Amniotic epithelial cell (primary cell): Measurements from ENCODE around the gene OLIG2.

Experiments used
- DNase-seq: peaks from one replicate; pipeline ENCODE4 v3.0.0-alpha.2; 2010; ENCODE audit warnings: low read depth

OLIG2 gene

GRCh38 chr21:33019885-33020557 lies 5.7 kb upstream of the OLIG2 start:
- DNase-seq: no peak

DNA sequence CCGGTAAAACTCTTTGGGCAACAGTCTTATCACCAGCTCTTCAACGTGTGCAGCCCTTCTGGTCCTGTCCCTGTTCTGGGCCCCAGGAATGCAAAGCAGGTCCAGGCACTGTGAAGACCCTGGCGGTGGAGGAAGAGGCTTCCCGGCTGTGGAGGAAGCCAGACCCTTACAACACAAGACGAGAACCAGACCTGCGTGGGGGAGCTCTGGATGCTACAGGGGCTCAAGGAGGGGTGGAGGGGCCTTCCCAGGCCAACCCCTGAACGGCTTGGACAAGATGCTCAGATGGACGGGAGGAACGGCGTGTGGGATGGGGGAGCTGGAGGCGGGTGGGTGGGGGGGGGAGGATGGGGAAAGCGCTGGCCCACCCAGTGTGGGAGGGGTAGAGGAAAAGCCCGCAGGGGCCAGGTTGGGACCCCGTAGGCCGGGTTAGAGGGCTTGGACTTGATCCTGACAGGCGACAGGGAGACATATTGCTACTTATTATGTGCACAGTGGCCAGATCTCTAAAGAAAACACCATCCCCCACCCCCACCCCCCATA lies 5.1 kb upstream of the OLIG2 start:
- DNase-seq: no peak

DNA sequence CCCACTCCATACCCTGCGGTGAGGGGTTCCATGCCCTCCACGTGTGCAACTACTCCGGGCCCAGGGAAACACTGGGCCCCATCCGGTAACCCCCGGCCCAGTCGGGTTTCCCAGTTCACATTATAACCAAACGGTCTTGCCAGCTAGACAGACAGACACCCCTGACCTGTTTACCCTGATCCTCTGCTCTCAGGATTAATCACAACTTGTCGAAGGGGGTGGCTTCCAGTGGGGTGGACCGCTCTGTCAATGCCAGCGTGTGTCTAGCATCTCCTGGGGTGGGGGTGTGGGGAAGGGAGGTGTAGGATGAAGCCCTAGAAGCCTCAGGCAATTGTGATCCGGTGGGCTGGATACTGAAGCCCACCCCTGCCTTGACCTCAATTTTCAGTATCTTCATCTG lies 4.6 kb upstream of the OLIG2 start:
- DNase-seq: no peak

DNA sequence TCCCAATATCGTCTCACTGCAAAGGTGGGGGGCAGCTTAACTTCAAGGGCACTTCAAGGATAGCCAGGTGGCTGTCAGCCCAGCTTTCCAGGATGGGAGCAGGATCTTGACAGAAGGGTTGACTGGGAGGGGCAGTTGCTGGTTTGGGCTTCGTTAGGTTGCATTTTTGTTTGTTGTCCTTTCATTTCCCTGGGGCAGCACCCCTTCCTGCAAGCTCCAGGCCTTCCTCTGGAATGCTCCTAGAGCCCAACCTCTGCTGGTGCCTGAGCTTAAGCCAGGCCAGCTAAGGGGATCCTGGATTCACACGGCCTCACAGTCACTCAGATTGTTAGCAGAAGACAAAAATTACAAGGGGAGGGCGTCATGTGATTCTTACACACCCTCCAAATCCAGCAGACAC lies 4.1 kb upstream of the OLIG2 start:
- DNase-seq: no peak

DNA sequence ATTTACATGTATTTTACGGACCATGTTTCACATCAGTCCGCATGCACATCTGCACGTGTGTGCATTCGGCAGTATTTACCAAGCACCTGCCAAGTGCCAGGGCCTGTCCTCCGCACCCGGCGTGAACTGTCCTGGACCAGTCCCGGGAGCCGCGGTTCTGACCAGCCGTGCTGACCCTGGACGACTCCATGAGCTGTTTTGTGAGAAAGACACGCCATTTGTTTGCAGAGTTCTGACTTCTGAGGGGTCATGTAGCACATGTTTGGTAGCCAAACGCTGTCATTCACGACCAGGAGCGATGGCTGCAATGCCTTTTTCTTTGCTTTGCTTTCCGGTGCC lies 3.3 kb upstream of the OLIG2 start:
- no peak for DNase-seq

- no peak for DNase-seq
Observed at GRCh38 chr21:33022828-33023573, 2.7 kb upstream of the OLIG2 start.

DNA sequence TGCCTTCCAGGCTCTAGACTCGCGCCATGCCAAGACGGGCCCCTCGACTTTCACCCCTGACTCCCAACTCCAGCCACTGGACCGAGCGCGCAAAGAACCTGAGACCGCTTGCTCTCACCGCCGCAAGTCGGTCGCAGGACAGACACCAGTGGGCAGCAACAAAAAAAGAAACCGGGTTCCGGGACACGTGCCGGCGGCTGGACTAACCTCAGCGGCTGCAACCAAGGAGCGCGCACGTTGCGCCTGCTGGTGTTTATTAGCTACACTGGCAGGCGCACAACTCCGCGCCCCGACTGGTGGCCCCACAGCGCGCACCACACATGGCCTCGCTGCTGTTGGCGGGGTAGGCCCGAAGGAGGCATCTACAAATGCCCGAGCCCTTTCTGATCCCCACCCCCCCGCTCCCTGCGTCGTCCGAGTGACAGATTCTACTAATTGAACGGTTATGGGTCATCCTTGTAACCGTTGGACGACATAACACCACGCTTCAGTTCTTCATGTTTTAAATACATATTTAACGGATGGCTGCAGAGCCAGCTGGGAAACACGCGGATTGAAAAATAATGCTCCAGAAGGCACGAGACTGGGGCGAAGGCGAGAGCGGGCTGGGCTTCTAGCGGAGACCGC lies 2.0 kb upstream of the OLIG2 start:
- no peak for DNase-seq

- no peak for DNase-seq
Observed at GRCh38 chr21:33024201-33025103, 1.3 kb upstream of the OLIG2 start.

DNA sequence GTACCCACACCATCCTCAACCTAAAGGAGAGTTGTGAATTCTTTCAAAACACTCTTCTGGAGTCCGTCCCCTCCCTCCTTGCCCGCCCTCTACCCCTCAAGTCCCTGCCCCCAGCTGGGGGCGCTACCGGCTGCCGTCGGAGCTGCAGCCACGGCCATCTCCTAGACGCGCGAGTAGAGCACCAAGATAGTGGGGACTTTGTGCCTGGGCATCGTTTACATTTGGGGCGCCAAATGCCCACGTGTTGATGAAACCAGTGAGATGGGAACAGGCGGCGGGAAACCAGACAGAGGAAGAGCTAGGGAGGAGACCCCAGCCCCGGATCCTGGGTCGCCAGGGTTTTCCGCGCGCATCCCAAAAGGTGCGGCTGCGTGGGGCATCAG lies 638 bp upstream of the OLIG2 start:
- DNase-seq: no peak

DNA sequence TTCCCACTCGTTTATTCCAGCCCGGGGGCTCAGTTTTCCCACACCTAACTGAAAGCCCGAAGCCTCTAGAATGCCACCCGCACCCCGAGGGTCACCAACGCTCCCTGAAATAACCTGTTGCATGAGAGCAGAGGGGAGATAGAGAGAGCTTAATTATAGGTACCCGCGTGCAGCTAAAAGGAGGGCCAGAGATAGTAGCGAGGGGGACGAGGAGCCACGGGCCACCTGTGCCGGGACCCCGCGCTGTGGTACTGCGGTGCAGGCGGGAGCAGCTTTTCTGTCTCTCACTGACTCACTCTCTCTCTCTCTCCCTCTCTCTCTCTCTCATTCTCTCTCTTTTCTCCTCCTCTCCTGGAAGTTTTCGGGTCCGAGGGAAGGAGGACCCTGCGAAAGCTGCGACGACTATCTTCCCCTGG lies 716 bp downstream of the OLIG2 start:
- no peak for DNase-seq

GRCh38 chr21:33026878-33027400 lies 1.2 kb downstream of the OLIG2 start:
- DNase-seq: no peak

DNA sequence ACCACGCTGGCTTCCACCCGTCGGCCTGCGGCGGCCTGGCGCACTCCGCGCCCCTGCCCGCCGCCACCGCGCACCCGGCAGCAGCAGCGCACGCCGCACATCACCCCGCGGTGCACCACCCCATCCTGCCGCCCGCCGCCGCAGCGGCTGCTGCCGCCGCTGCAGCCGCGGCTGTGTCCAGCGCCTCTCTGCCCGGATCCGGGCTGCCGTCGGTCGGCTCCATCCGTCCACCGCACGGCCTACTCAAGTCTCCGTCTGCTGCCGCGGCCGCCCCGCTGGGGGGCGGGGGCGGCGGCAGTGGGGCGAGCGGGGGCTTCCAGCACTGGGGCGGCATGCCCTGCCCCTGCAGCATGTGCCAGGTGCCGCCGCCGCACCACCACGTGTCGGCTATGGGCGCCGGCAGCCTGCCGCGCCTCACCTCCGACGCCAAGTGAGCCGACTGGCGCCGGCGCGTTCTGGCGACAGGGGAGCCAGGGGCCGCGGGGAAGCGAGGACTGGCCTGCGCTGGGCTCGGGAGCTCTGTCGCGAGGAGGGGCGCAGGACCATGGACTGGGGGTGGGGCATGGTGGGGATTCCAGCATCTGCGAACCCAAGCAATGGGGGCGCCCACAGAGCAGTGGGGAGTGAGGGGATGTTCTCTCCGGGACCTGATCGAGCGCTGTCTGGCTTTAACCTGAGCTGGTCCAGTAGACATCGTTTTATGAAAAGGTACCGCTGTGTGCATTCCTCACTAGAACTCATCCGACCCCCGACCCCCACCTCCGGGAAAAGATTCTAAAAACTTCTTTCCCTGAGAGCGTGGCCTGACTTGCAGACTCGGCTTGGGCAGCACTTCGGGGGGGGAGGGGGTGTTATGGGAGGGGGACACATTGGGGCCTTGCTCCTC lies 1.9 kb downstream of the OLIG2 start:
- DNase-seq: no peak

DNA sequence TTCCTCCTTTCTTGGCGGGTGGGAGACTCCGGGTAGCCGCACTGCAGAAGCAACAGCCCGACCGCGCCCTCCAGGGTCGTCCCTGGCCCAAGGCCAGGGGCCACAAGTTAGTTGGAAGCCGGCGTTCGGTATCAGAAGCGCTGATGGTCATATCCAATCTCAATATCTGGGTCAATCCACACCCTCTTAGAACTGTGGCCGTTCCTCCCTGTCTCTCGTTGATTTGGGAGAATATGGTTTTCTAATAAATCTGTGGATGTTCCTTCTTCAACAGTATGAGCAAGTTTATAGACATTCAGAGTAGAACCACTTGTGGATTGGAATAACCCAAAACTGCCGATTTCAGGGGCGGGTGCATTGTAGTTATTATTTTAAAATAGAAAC lies 2.5 kb downstream of the OLIG2 start:
- no peak for DNase-seq

DNA sequence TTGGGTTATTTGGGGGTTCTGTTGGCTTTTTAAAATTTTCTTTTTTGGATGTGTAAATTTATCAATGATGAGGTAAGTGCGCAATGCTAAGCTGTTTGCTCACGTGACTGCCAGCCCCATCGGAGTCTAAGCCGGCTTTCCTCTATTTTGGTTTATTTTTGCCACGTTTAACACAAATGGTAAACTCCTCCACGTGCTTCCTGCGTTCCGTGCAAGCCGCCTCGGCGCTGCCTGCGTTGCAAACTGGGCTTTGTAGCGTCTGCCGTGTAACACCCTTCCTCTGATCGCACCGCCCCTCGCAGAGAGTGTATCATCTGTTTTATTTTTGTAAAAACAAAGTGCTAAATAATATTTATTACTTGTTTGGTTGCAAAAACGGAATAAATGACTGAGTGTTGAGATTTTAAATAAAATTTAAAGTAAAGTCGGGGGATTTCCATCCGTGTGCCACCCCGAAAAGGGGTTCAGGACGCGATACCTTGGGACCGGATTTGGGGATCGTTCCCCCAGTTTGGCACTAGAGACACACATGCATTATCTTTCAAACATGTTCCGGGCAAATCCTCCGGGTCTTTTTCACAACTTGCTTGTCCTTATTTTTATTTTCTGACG lies 3.1 kb downstream of the OLIG2 start:
- no peak for DNase-seq

DNA sequence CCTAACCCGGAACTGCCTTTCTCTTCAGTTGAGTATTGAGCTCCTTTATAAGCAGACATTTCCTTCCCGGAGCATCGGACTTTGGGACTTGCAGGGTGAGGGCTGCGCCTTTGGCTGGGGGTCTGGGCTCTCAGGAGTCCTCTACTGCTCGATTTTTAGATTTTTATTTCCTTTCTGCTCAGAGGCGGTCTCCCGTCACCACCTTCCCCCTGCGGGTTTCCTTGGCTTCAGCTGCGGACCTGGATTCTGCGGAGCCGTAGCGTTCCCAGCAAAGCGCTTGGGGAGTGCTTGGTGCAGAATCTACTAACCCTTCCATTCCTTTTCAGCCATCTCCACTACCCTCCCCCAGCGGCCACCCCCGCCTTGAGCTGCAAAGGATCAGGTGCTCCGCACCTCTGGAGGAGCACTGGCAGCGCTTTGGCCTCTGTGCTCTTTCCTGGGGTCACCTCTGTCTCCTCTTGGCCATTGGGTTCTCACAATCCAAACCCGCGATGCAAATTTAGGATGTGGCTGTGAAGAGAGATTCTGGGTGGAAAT lies 3.7 kb downstream of the OLIG2 start:
- no peak for DNase-seq

- DNase-seq: no peak
Observed at GRCh38 chr21:33029975-33030461, 4.3 kb downstream of the OLIG2 start.

- DNase-seq: no peak
Observed at GRCh38 chr21:33030633-33031032, 4.9 kb downstream of the OLIG2 start.

DNA sequence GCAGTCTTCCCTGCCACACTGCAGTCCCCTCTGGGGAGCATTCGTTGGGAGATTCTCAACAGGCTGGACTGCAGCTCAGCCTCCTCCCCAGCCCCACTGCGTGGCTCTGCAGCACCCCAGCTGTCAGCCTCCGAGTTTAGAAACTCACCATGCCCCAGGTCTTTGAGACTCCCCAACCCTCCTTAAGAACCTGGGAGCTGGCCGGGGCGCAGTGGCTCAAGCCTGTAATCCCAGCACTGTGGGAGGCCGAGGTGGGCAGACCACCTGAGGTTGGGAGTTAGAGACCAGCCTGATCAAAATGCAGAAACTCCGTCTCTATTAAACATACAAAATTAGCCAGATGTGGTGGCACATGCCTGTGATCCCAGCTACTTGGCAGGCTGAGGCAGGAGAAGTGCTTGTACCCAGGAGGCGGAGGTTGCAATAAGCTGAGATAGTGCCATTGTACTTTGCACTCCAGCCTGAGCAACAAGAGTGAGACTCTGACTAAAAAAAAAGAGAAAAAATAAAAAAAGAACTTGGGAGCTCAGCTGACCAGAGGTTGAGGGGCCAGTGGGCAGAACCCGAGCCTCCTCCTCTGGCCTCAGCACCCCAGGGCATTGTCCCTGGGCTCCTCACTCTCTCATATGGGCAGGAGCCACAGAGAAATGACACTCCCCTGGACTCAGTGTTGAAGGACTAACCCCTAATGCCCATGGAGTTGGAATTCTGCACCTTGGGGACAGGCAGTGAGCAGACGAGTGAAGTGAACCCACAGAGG lies 5.6 kb downstream of the OLIG2 start:
- DNase-seq: no peak

DNA sequence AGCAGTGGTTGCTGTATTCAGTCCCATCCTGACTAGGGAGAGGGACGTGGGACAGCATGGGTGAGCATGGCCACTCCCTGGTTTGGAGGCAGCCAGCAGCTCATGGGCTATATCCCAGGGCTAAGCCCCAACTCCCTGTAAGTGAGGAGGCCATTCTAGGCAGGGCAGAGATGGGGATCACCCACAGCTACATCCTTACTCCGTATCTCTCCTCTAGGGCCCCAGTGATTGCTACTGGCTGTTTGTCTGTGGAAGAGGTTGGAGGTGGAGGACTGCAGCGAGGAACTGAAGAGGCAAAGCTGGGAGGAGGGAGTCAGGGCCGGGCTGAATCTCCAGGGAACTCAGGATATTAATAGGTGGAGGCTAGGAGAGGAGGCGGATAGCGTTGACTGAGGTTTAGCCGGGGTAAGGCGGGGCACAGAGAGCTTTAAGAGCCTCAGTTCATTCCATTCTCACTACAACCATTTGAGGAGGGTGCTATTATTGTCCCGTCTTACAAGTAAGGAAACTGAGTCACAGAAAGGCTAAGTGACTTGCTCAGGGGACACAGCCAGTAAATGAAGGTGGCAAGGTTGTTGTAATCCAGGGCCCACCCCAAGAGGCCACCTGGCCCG lies 6.8 kb downstream of the OLIG2 start:
- DNase-seq: no peak
